Measurements from ENCODE around the gene SUGP2.

Gene SUGP2

DNA sequence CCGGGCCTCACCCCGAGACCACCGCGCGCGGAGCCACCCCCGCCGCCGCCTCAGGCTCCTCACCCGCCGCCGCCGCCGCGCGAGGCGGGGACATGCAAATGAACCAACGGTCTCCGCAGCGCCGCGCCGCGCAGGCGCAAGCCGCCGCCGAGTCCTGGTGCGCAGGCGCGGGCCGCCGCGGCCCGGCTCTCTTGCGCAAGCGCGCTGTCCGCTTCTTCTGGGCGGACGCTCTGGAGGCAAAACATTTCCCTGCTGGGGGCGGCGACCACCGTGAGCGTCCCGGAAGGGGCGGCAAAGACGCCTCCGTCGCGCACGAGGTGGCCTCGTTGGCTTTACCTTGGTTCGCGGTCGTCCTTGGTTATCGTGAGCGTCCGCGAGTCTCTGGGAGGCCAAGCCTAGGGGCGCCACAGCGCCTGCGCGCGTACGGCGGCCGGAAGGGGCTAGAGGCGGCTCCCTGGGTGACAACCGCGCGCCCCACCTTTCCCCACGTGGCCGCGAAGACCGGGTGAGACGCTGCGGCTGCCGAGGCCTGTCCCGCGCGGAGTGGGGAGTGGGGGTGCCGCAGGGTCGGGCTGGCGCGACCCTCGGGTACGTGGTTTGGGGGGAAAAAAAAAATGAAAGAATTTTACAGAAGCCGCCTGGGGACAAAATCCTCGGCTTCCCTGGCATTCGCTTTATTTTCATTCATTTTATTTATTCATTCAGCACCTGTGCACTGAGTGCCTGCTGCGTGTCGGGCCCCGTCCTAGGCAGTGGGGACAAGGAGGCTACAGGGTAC, at the start of gene SUGP2, which contains the start of gene ARMC6:
SUGP2 (minus strand) TSS at position 92 of the 778 bp plus-strand sequence. CDS start 2,446 bp downstream, outside the sequence.
ARMC6 (plus strand) TSS at position 178 of the 778 bp plus-strand sequence. CDS start 607 bp downstream, outside the sequence.
- DNase-seq (ENCODE audit: low spot score) = peak; percentile 95
- FAIRE-seq = no peak

DNA sequence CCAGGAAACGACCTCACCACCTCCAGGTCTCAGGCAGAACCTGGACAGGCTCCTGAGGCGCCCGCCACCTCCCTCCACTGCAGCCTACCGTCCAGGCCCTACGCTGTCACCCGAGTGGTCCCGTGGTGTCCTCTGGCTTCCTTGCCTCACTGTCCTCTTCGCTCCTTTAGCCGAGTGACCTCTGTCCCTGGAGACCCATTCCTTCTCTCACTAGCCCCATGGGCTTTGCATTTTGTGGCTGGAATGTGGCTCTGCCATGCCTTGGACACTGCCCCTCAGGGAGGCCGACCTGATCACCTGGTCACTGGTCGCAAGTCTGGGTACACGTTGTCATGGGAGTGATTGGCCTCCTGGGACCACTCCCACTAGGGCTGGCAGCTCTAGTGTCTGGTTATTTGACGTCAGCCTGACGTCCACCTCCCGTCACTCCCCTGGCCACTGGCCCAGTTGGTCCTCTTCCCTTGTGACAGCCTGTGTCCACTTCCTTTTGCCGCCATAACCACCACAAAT, 48.4 kb upstream of the SUGP2 start:
- DNase-seq (ENCODE audit: low spot score) (no peak), FAIRE-seq (no peak)

DNA sequence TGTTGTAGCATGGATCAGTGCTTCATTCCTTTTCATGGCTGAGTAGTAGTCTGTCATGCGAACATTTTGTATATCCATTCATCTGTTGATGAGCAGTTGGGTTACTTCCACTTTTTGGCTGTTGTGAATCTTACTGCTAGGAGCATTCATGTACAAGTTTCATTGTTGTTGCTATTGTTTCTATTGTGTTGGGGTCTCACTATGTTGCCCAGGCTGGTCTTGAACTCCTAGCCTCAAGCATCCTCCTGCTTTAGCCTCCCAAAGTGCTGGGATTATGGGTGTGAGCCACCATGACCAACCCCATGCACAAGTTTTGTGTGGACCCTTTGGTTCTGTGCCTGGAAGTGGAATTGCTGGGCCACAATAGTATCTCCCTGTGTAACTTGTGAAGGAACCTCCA, 46.3 kb upstream of the SUGP2 start:
- DNase-seq (ENCODE audit: low spot score) (no peak), FAIRE-seq (no peak)

DNA sequence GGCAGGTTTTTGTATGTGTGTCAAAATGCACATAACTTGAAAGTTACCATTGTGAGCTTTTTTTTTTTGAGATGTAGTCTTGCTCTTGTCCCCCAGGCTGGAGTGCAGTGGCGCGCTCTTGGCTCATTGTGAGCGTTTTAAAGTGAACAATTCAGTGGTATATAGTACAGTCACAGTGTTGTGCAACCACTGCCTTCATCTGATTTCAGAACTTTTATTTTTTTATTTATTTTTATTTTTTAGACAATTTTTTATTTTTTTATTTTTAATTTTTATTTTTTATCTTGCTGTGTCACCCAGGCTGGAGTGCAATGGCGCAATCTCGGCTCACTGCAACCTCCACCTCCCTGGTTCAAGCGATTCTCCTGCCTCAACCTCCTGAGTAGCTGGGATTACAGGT, 45.5 kb upstream of the SUGP2 start:
- FAIRE-seq (no peak), DNase-seq (ENCODE audit: low spot score) (no peak)

DNA sequence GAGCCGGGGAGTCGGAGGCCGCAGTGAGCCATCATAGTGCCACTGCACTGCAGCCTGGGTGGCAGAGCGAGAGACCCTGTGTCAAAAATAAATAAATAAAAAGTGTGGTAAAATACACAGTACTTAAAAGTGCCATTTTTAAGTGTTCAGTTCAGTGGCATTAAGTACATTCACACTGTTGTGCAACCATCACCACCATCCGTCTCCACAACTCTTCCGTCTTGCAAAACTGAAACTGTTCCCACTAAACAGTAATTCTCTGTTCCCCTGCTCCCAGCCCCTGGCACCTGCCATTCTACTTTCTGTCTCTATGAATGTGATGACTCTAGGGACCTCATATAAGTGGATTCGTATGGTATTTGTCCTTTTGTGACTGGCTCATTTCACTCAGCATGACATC, 43.8 kb upstream of the SUGP2 start:
- FAIRE-seq (no peak), DNase-seq (ENCODE audit: low spot score) (no peak)

DNA sequence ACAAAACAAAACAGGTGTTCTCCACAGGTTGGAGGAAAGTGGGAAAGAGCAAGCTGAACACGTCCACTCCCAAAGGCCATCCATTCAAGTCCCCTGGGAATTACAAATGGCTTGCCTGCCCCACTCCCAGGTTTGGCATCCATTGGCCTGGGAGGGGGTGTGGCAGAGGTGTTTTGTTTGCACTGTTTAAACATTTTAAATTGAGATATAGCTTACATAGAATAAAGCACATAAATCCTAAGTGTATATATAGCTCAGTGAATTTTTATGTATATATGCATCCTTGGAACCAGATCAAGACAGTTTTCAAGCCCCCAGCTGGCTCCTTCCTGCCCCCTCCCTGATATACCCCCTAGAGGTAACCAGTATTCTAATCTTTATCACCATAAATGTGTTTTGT, 43.2 kb upstream of the SUGP2 start:
- FAIRE-seq (no peak), DNase-seq (ENCODE audit: low spot score) (no peak)

DNA sequence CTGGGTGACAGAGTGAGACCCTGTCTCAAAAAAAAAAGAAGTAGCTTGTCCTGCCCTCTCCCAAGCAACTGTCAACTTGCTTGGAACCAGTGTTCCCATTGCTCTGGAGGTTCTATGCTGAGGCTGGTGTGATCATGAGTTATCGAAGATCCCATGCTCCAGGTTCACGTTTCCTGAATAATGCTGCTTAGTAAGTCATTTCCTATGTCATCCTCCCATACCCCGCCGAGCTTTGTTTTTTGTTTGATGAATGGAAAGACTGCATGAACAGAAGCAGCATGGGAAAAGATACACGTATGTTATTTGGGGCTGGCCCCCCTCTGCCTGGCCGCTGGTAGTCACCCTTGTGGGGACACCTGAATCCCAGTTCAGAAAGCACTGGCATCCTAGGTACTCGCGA, 41.8 kb upstream of the SUGP2 start:
- DNase-seq (ENCODE audit: low spot score) (no peak), FAIRE-seq (no peak)

DNA sequence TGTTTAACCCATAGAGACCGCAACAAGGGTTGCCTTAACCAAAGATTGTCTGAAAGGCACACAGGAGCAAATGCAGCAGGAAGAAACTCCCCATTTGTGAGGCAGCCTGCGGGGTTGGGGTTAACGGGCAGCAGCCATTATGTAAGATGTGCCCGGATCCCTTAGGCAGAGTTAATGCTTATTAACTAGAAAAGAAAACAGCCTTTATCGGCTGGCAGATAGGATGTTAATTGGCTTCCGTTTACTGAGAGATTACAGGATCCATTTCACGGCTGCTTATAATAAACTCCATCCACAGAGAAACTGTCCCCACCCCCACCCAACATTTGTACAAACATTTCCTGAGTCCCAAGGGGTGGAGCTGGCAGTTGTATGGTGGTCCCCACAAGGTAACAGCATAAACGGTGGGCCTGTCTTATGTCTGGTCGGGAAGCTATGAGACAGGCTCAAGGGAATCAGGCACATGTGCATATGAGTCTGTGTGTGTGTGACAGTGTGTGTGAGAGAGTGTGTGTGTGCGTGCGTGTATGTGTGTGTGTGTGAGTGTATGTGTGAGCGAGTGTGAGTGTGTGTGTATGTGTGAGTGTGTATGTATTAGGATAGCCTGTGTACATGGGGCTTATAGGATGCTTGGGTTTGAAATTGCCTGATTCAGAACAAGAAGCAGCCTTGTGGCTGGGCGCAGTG, 41.0 kb upstream of the SUGP2 start:
- DNase-seq (ENCODE audit: low spot score) (no peak), FAIRE-seq (no peak)

DNA sequence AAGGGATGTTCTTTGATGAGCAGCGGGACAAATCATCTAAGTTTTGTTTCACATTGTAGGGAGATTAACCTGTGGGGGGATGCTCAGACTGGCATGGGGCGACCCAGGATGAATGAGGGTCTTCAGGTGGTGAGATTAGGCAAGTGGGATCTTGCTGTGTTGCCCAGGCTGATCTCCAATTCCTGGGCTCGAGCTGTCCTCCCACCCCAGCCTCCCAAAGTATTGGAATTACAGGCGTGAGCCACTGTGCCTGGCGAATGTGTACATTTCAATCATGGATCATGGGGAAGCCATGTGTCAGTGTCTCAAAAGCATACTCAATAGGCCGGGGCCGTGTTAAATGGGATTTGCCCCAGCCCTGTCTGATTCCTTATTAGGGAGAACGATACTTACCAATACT, 38.6 kb upstream of the SUGP2 start:
- FAIRE-seq = no peak
- no peak for DNase-seq (ENCODE audit: low spot score)

DNA sequence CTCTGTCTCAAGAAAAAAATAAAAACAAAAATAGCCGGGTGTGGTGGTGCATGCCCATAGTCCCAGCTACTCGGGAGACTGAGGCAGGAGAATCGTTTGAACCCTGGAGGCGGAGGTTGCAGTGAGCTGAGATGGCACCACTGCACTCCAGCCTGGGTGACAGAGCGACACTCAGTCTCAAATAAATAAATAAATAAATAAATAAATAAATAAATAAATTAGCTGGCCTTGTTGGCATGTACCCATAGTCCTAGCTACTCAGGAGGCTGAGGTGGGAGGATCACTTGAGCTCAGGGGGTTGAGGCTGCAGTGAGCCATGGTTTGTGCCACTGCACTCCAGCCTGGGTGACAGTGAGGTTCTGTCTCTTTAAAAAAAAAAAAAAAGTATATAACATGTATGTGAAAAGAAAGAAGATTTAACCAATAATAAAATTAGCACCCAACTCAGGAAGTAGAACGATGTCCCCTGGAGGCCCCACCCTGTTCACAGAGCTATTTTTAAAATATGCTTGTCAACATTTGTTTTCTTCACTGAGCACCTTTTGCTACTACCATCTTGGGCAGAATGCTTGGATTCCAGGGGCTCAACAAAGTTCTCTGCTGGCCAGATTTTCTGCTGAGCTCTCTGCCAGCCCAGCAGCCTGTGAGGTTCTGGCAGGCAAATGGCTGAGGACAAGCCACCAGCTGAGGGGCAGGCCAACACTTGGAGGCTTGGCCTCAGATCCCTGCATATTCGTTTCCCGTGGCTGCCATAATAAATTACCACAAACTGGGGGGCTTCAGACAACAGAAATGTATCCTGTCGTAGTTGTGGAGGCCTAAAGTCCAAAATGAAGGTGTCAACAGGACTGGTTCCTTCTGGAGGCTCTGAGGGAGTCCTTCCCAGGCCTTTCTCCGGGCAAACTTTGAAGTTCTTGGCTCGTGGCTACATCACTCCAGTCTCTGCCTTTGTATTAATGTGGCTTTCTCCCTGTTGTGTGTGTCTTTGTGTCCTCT, 35.6 kb upstream of the SUGP2 start:
- FAIRE-seq = no peak

DNA sequence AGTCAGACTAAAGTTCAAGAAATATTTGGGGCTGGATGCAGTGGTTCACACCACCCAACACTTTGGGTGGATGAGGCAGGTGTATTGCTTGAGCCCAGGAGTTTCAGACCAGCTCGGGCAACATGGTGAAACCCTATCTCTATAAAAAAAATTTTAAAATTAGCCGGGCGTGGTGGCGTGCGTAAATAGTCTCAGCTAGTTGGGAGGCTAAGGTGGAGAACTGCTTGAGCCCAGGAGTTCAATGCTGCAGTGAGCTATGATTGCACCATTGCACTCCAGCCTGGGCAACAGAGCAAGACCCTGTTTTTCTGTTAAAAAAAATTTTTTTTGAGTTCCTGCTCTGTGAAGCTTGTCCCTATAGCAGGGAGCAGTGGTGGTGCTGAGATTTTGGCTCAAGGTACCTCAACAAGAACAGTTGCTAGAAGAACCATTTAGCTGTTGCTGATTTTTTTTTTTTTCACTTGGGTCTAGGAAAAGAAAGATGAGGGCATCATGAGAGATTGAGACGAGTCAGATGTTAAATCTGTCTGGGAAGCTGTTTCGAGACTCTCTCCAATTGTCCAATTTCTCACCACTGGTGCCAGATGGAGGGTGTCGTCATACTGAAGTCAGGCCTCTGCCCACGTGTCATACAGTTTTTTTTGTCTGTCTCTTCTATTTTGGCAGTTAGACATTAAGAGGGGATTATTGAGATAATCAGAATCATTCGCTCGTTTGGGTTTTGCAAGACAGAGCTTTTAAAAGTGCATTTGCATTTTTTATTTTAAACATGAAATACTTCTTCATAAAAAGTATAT, 34.2 kb upstream of the SUGP2 start:
- DNase-seq (ENCODE audit: low spot score) (no peak), FAIRE-seq (no peak)

More for the DNA sequence above, 35.6 kb upstream of the SUGP2 start:
- DNase-seq (ENCODE audit: low spot score) = no peak

DNA sequence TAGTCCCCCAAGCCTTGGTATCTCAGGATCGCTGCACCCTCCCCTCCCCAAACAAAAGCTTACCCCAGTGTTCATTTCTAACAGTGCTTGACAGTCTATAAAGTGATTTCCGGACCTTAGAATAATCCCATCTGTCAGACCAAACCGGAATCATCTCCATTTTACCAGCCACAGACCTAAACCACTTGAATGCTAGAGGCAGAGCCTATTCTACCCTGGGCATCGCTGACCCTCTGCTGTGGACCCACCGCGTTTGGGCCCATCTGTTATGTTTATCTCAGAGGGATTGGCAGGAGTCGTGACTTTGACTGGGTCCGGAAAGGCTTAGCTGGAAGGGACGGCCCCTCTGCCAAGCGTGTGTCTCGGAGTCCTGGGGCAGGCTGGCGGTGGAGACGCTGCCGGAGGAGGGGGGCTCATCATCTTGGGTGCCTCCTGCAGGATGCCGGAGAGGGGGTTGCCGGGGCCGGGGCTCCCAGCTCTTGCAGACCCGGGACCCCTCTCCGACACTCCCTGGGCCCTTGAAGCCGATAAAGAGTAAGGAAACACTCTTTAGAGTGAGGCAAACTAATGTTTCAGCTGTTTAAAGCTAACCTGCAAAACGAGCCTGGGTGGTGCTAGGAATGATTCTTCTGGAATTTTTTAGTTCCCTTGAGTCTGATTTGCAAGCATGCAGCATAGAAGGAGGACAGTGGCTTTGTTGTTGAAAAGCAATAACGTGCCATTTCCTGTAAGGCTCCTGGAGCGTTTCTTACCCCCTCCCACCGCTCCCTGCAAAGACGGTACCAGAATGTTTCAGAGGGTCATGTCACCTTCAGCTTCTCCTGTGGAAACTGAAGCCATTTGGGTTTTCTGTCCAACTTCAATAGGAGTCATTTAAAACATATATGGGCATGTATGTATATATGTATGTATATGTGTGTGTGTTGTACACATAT, 31.8 kb upstream of the SUGP2 start:
- DNase-seq (ENCODE audit: low spot score) = peak; percentile 10
- no peak for FAIRE-seq

DNA sequence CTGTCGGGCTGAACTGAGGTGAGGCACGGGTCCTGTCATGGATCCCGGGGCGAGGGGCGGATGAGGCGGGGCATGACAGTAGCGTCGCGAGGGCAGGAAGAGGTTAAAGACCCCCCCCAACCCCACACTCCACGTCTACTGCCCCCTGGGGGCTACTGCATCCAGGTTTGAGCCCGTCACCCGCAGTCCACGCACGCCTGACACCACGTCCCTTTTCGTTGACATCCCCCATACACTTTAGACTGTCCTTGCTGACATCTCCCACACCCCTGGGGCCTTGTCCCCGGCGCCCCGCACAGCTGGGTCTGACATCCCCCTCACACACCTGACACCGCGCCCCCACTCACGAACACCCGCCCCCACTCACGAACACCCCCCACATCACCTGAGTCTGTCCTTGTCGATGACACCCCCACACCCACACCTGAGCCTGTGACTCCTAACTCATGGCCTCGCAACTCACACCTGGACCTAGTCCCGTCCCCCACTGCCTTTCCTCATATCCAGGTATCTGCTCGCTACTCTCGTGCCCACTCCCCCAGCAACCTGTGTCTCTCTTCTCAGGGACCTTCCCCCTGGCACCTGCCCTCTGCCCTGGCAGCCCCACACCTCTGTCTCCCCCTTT, 30.9 kb upstream of the SUGP2 start:
- DNase-seq (ENCODE audit: low spot score) = no peak
- FAIRE-seq = no peak

DNA sequence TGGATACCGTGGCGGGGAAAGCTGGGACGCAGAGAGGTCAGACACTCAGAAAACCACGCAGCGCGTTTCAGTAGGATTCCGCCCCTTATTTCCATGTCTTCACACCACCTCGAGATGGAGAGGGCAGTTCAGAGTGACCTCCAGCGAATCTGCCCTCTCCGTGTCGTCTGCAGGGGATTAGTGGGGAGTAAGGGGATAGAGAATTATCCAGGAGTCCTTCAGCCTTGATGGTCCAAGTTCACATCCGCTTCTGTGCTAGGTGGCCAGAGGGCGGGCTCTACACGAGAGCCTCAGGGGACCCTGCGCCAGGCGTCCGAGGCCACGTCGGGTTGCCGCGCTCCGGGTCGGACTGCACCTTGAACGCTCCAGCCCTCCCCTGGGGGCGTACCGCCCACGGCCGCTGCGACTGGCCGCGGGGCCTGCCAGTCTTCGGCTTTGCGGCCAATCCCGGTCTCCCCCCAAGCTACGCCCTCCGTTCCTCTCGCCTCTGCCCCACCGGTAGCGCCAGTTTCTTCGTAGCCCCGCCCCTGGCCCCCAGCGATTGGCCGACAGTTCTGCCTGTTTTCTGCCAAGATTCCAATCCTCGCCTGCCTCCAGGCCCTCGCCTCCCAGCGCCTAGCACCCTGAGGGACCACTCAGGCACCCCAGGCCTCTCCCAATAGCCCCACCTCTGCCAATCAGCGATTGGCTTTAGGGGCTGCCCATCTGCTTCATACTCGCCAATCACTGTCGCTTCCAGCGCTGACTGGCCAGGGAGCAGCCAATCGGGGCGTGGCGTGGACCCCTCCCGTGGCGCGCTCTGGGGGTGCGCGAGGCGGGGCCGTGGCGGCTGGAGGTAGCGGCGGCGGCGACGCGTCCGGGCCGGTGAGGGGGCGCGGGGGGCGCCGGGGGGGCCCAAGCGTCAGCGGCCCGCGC, 30.1 kb upstream of the SUGP2 start, which contains the start of gene SLC25A42:
SLC25A42 (plus strand) TSS at position 812 of the 915 bp plus-strand sequence. CDS start 32,131 bp downstream, outside the sequence.
- DNase-seq (ENCODE audit: low spot score) (peak; percentile 99), FAIRE-seq (no peak)

DNA sequence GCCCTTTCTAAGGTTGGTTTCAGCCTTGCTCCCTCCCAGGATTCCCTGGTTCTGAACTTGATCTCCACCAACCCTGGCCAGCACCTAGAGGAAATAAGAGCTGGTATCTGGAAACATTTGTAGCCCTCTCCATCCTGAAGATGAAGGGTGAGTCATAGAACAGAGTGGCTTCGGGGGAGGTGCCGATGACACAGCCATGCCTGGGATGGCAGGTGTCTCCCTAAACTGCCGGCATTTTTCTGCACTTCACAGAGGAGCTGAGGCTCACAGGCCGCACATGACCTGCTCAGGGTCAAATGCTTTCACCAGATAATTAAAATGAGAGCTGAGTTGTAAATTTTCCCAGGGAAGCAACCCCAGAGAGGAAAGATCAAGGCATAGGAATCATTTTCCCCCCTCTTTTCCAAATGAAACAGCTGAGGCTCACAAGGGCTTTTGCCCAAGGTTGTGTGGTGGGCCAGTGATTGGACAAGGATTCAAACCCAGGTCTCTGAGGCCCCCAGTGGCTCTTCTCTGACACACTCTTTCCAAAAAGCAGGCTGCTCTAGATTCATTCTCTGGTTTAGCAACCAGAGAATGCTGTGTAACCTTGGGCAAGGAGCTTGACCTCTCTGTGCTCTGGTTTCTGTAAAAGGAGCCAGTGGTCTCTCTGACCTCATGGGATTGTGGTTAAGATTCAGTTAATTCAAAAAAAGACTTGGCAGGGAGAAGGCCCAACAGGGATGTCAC, 29.3 kb upstream of the SUGP2 start:
- DNase-seq (ENCODE audit: low spot score) (peak; percentile 11), FAIRE-seq (no peak)

DNA sequence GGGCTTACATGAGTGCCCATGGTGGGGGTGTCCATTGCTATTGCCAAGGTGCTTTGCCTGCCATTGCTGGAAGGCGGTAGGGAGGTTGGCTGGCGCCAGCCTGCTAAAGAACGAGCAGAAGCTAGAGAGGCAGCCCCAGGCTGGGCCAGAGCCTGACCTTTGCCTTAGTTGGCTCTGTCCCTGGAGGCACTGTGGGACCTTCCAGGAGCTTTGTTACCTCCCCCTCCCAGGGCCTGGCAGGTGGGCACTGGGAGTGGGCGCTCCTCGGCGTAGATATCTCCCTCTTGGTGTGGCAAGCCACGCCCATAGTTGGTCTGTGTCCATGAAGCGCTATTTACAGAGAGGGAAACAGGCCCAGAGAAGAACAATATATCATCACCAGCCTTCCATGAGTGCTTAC, 28.2 kb upstream of the SUGP2 start:
- FAIRE-seq (no peak), DNase-seq (ENCODE audit: low spot score) (no peak)

Measured in urothelium cell line (cell line).